Epidermal melanocyte (primary cell): Measurements from ENCODE around the gene RGL3.
"Not testable (repeated sequence)": the region's sequence is repeated elsewhere in the genome, so short reads cannot be mapped to it uniquely, and the experiment has no call there.

Source experiments
- DNase-seq: peaks from one replicate; pipeline ENCODE4 v3.0.0; 2011; ENCODE audit warnings: low spot score; ENCODE audit not compliant: insufficient read length

RGL3 gene

DNA sequence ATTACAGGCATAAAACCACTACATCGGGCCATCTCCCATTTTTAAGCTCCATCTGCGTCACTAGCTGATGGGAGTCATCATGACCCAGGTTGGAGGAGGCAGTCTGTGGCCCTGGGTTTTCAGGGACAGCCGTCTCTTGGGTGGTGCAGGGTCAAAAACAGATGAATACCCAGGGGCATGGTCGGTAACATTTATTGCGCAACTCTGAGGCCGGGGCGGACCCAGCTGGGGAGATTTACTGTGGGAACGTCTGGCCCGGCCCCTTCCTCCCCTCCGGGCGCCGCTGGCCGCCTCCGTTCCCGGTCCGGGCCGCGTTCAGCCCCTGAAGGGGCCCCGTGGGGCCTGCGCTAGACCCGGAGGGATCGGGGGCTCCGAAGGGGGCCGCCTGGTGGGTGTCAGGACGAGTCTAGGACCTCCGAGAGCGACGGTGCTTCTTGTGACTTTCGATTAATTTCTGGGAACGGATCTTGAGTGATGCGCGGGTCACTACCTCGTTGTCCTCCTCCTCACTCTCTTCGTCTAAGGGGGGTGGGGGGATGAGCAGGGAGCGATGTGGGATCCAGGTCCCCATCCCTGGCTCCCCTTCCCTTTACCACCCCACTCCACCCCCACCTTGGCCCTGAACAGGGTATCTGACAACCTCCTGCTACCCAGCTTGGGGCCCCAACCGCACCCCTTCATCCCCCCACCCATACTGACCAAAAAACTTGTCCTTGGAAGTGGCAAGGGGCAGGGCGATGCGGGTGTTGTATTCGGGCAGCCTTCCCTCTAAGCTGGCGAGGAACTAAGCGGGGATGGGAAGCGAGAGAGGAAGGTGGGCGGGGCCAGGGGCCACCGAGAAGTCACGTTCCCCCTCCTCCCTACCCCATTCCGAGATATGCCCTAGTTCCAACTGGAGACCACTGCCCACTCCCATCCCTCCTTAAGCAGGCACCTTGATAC is 1.6 kb upstream of the RGL3 start:
- DNase-seq, result no peak

DNA sequence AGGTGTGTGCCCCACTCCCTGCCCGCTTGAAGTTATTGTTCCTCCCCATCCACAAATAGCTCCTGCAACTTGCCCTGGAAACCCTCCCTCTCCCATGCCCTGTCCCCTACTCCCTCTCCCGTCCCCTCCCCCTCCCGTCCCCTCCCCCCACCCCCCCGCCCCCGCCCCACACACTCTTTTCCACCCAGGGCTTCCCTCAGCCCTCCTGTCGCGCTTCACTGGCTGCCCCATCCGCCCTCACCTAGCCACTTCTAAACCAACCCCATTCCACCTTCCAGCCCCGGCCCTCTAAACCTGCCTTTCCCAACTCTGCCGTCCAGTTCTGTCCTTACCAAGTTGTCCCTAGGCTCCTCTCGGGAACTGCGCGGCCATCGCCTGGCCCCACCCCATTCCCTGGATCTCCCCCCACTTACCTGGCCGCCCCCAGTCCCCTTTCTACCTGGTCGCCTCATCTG is 993 bp downstream of the RGL3 start:
- DNase-seq, result no peak

DNA sequence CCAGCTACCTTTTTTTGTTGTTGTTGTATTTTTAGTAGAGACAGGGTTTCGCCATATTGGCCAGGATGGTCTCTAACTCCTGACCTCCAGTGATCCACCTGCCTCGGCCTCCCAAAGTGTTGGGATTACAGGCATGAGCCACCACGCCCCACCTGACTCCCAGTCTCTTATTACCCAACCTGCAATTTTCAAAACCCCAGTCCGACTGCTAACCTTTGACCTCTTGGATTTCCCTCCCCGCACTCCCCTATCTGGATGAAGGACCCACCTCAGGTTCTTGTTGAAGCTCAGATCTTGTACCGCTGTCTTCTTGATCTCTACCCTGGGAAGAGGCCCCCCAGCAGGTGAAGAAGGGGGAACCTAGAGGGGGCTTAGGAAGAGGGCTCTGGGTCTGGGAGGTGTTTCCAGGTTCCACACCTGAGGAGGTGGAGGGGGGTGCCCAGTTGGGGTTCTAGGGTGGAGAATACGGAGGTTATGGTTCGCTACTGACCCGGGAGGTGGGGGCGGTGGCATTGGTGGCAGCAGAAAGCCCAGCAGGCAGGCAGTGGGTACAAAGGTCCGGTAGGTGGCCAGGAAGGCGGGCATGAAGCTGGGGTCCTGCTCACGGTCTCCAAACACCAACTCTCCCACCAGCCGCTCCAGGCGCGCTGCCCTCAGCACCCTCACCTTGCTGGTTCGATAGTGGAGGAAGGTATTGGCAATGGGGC is 2.6 kb downstream of the RGL3 start:
- no peak for DNase-seq

DNA sequence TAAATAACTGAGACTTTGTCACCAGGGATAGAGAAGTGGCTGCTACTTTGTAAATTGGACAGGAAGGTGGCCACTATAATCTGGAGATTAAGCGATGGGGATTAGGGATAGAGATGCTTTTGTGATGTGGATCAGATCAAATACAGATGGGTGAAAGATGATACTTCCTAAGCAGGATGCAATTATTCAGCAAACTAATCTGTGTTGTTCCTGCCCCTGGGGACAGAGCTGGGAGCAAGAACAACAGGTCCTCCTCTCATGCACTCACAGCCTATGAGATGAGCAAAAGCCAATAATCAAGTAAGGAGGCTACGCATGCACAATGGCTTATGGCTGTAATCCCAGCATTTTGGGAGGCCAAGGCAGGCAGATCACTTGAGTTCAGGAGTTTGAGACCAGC is 4.6 kb downstream of the RGL3 start:
- no peak for DNase-seq

DNA sequence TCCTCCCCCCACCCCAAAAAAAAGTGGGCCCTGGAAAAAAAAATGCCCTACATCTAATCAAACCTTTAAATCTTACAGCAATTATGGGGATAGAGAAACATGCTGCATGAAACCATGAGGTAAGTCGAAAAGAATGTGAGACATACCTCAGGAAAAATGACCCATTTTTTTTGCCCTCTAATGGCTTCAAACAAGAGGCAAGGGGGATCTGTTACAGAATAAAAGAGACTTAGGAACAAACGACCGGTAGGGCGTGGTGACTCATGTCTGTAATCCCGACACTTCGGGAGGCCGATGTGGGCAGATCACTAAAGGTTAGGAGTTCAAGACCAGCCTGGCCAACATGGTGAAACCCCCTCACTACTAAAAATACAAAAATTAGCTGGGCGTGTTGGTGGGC is 8.4 kb downstream of the RGL3 start:
- no peak for DNase-seq

DNA sequence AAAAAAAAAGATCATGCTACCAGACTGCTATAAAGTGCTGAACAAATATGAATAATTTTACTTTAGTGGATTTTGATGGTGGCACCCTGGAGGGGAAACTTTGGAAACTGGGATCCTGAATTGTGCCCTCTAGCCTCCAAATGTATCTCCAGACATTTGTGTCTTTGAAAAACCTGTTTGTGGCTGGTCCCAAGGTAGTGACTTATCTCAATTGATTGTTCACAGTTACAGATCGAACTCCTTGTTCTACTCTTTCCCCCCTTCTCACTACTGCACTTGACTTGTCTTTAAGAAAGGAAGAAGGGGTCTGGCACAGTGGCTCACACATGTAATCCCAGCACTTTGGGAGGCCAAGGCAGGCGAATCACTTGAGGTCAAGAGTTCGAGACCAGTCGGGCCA is 10.5 kb downstream of the RGL3 start:
- no peak for DNase-seq

DNA sequence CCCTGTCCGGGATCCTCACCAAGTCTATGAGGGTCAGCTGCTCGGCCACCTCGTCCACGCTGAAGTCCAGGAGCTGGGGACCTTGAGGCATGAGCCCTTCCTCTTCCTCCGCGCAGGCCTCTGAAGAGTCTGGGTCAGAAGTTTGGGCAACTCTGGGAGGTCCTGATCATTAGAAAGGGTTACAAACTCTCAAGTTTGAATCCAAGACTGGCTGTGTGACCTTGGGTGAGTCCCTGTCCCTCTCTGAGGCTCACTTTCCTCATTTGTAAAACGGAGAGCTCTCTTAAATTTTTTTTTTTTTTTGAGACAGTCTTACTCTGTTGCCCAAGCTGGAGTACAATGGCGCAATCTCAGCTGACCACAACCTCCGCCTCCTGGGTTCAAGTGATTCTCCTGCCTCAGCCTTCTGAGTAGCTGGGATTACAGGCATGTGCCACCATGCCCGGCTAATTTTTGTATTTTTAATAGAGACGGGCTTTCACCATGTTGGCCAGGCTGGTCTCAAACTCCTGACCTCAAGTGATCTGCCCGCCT is 12.3 kb downstream of the RGL3 start:
- not testable (repeated sequence) for DNase-seq

DNA sequence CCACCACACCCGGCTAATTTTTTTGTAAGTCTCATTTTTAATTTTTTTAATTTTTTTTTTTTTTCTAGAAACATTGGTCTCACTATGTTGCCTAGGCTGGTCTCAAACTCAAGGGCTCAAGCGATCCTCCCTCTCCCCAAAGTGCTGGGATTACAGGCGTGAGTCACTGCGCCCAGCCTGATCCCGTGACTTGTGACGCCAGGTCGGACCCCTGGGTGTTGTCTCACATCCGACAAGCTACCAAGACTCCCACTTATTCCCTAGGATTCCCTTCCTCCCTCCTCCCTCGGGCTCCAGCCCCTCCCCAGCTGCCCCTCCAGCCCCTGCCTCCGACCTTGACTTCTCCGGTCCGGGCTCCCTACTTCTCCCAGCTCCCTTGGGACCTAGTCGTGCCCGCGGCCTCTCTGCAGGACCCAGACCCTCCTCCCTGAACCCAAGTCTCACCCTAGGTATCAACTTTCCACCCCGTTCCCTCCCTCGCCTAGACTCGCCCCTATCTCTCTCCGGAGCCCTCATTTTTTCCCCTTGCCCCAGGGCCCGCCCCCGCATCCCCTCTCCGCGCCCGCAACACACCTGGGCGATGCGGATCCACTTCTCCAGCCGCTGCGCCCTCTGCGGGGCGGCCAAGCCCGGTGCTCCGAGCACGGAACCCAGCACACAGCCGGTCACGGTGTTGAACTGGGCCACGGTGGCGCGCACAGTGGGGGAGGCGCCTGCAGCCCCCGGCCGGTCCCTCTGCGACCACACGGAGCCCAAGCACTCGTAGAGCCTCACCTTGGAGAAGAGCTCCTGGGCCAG is 13.1 kb downstream of the RGL3 start:
- DNase-seq, result no peak

DNA sequence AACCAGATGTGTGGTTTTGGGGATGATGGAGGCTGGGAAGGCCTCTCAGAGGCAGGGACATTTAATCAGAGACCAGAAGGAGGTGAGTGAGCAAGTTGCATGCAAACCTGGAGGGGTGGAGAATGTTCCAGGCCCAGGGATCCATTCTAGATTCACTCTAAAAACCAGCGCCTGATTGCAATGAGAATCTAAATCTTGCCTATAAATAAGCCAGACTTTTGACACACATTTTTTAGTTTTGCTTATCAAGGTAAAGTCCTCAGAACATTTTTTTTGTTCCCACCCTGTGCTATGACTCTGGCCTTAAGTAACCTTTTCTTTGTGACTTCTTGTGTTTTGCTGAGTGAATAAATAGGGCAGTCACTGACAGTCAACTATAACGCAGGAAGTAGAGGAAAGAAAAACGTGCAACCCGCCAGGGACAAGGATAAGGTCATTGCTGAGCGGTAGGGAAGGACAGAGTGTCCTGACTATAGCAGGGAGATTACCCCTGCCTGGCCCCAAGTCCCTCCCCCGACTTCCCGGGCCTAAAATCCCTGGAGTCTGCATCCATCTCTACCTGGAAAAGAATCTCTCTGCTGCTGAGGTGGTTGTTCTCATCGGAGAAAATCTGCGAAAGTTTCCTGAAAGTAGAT is 14.4 kb downstream of the RGL3 start:
- no peak for DNase-seq

DNA sequence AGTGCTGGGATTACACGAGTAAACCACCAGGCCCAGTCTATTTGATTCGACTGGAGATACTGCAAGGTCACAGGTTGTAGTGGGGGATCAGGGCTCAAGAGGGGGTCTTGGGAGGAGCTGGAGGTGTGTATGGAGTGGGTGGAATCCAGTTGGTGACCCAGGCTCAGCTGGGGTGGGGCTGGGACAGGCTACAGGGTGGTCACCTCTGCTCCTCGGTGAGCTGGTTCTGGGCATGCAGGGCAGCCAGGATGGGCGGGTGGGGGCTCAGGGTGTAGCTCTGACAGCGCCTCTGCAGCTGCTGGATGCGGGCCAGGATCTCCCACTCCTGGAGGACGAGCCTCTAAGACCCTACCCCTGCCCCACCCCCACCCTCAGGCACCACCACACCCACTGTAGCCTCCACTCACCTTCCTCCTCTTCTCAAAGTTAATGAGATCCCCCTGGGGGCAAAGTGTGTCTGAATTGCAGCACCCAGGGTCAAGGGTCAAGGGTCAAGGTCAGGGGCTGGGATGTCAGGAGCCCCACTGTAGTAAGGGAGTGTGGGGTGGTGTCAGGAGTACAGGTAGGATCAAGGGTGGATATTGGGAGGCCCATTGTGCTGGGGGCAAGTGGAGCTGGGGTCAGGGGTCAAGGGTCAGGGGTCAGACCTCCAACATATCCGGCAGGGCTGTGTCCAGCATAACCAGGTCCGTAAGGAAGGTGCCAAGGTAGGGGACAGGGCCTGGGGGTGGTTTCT is 17.1 kb downstream of the RGL3 start:
- DNase-seq, result no peak

DNA sequence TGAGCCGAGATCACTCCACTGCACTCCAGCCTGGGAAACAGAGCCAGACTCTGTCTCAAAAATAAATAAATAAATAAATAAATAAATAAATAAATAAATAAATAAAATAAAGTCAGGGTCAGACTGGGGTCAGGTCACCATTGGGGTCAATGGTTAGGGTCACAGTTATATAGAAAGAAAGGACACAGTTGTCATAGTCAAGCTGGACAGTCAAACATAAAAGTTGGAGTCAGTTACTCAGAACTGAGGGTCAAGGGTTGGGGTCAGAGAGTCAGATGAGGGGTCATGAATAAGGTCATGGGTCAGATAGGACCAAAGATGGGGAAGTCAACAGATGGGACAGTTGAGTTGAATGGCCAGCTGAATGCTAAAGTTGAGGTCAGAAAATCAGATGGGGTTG is 18.3 kb downstream of the RGL3 start:
- no peak for DNase-seq

DNA sequence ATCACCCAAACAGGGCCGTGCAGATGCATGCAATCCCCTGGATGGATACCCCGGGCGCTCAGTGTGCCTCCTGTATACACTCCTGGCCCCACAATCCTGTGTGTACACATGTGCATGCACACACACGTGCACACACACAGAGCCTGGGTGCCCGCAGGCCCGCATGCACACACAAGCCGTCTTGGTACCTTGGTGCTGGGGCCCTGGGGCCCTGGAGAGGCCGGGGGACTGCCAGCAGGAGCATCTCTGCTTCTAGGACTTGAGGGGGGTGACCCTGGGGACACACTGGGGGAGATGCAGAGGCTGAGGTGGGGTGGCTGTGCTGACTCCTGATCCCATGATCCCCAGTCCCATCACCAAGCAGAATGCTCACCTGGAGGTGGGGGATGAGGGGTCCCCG is 19.4 kb downstream of the RGL3 start:
- DNase-seq, result no peak

DNA sequence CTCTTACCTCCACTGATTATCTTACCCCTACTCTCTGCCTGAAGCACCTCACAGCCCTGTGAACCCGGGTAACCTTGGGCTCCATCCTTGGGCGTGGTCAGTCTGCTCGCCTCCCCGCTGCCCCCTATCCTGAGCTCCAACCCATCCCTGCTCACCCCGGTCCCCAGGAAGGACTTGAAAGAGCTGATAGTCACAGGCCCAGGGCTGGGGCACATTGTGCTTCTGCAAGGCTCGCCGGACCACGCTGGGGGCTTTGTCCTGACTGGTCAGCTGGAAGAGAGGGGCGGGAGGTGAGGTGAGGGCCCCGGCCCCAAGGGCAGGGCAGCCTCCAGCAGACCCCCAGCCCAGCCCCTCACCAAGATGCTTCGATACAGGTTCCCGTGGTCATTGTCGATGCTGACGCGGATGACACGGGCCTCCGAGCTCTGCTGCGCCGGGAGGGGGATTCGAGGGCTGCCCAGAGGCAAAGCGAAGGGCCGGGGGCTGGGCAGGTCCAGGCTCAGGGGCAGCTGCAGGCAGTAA is 22.0 kb downstream of the RGL3 start:
- DNase-seq, result no peak

DNA sequence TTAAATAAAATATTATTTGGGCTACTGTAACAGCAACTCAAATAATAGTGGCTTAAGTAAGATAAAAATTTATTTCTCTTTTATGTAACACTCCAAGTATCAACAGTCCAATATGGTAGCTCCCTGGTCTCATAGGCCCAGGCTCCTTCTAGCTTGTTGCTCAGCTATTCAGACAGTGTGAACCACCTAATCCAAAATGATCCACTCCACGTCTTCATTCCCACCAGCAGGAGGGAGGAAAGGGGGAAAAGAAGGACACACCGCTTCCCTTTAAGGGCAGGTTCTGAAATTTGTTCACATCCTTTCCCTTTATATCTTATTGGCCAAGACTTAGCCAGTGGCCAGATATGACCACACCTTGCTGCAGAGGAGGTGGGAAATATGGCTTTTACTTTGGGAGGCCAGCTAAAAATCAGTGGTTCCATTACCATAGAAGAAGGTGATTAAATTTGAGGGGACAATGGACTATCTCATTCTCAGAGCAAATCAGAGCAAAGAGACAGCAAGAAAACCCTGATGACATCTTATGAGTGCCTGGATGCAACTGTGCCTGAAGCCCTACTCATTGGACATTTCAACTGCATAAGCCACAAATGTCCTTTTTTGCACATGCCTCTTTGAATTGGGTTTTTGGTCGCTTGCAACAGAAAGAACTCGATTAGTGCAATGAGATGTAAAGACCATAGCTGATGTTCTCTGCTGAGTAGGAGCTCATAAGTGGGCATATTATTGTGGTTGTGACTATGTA is 28.0 kb downstream of the RGL3 start:
- DNase-seq, result no peak

DNA sequence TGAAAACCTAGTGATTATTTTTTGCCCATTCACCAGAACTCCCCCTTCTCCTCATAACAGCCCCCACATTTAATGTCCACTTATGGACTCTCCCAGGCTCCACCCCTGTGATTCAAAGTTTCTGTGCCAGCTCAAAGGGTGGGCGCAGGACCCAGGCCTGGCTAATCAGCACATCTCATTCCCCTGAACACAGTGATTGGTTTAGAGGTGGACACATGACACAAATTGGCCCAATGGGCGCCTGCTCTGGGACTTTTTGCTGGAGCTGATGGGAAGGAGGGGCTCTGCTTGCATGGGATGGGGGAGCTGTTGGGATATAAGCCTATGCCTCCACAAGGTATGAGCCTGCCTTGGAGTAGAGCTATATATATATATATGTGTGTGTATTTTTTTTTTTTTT is 28.8 kb downstream of the RGL3 start:
- no peak for DNase-seq

DNA sequence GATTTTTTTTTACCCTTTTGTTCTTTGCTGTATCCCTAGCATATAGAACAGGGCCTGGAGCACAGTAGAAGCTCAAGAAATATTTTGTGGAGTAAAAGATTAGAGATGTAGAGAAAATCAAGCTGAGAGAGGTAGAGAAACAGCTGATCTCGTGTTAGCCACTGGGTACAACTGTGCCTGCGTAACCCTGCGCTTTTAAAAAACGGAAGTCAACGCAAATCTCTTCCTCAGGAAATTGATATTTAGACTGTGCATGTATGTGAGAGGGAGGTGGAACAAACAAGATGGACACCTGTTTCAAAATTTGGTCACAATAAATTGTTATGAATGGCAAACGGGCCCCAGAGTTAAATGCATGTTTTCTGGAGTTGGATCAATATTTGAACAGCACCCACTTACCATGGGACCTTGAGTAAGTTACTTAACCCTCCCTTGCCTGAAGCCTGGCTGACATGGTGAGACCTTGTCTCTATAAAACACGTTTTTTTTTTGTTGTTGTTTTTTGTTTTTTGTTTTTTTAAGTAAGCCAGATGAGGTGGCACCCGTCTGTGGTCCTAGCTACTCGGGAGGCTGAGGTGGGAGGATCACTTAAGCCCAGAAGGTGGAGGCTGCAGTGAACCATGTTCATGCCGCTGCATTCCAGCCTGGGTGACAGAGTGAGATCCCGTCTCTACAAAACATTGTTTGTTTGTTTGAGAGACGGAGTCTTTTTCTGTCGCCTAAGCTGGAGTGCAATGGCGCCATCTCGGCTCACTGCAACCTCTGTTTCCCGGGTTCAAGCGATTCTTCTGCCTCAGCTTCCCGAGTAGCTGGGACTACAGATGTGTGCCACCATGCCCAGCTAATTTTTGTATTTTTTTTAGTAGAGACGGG is 31.7 kb downstream of the RGL3 start:
- no peak for DNase-seq

DNA sequence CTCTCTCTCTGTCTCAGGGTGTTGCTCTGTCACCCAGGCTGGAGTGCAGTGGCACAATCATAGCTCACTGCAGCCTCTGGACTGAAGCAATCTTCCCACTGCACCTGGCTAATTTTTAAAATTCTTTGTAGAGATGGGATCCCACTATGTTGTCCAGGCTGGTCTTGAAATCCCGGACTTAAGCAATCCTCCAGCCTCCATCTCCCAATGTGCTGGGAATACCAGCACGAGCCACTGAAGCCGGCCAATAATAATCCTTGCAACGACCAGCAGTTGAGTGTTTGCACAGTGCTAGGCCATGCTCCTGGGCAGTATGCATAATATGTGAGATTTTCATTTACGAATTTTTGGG is 34.4 kb downstream of the RGL3 start:
- DNase-seq, result no peak

DNA sequence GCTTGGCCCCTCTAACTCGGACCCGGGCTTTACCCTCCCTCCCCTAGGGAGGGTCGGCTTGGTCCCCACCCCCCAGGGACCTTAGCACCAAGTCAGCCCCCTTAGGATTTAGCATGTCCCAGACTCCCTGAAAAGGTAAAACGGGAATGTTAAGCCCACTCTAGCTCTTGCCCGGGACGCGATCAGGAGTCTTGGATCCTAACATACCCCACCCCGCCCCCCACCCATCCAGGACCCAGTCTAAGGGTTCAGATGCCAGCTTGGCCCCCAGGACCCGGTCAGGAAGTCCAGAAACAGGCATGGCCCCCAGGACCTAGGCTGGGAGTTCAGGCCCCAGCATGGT is 35.4 kb downstream of the RGL3 start:
- no peak for DNase-seq
